ENCODE data around the gene GABRP.

GABRP gene

GRCh38 chr5:170746075-170746960, 37.2 kb upstream of the GABRP start:
- Histone ChIP-seq H3K4me3 (replicated peaks; ENCODE audit: insufficient read depth, low read length) (no peak overlapping the region), H3K27ac (replicated peaks) (no peak overlapping the region), H3K27me3 (ENCODE audit: insufficient read depth, poor library complexity, severe bottlenecking) (peaks cover 12% of the 10 kb centered on the region)
- DNase-seq (ENCODE audit: low read depth in 1 of 2, low spot score in 1 of 2), result no peak
- TF ChIP-seq CTCF (IDR thresholded peaks at IDR 0.05; ENCODE audit: insufficient read depth, low read length) (no peak), POLR2AphosphoS5 (IDR thresholded peaks at IDR 0.05; ENCODE audit: low read depth) (no peak), REST (IDR thresholded peaks at IDR 0.05; ENCODE audit: insufficient replicate concordance, low read depth) (no peak), SPI1 (IDR thresholded peaks at IDR 0.05; ENCODE audit: borderline replicate concordance, low read depth) (no peak), GABPA (IDR thresholded peaks at IDR 0.05; ENCODE audit: low read depth) (no peak)

GRCh38 chr5:170746961-170747340, 36.6 kb upstream of the GABRP start:
- peaks cover 12% of the 10 kb centered on the region for H3K27me3 ChIP-seq (ENCODE audit: insufficient read depth, poor library complexity, severe bottlenecking)
- H3K27ac ChIP-seq (replicated peaks), result no peak overlapping the region
- no peak for DNase-seq (ENCODE audit: low read depth in 1 of 2, low spot score in 1 of 2)
- TF ChIP-seq GABPA (IDR thresholded peaks at IDR 0.05; ENCODE audit: low read depth) (no peak), SPI1 (IDR thresholded peaks at IDR 0.05; ENCODE audit: borderline replicate concordance, low read depth) (no peak), REST (IDR thresholded peaks at IDR 0.05; ENCODE audit: insufficient replicate concordance, low read depth) (no peak), POLR2AphosphoS5 (IDR thresholded peaks at IDR 0.05; ENCODE audit: low read depth) (no peak), CTCF (IDR thresholded peaks at IDR 0.05; ENCODE audit: insufficient read depth, low read length) (no peak)
- no peak overlapping the region for H3K4me3 ChIP-seq (replicated peaks; ENCODE audit: insufficient read depth, low read length)

GRCh38 chr5:170747357-170747756, 36.2 kb upstream of the GABRP start:
- Histone ChIP-seq H3K27ac (replicated peaks) (no peak overlapping the region), H3K4me3 (replicated peaks; ENCODE audit: insufficient read depth, low read length) (no peak overlapping the region), H3K27me3 (ENCODE audit: insufficient read depth, poor library complexity, severe bottlenecking) (peaks cover 12% of the 10 kb centered on the region)
- no peak for TF ChIP-seq REST (IDR thresholded peaks at IDR 0.05; ENCODE audit: insufficient replicate concordance, low read depth)
- no peak for TF ChIP-seq POLR2AphosphoS5 (IDR thresholded peaks at IDR 0.05; ENCODE audit: low read depth)
- TF ChIP-seq SPI1 (IDR thresholded peaks at IDR 0.05; ENCODE audit: borderline replicate concordance, low read depth), result no peak
- no peak for TF ChIP-seq CTCF (IDR thresholded peaks at IDR 0.05; ENCODE audit: insufficient read depth, low read length)
- no peak for TF ChIP-seq GABPA (IDR thresholded peaks at IDR 0.05; ENCODE audit: low read depth)
- no peak for DNase-seq (ENCODE audit: low read depth in 1 of 2, low spot score in 1 of 2)
